A673 (cell line): Measurements from ENCODE around the gene OR10J1.

Experiments
- EZH2 ChIP-seq: fragments of 200-600 bp; sonication (generic); IDR thresholded peaks from 2 replicates; pipeline ENCODE4 v1.6.1; 2017; ENCODE audit warnings: borderline replicate concordance, low read depth, mild to moderate bottlenecking, mixed read lengths, antibody characterized with exemption, low read length; ENCODE audit not compliant: poor library complexity, severe bottlenecking
- TF ChIP-seq, protein P1 (sequence below): fragments of 300-800, 200-600 bp; sonication (generic); conservative IDR thresholded peaks from 2 replicates; pipeline ENCODE4 v1.5.1; 2017; ENCODE audit warnings: low read depth, mild to moderate bottlenecking, antibody characterized with exemption, low read length, moderate library complexity, mixed read lengths

DNA sequence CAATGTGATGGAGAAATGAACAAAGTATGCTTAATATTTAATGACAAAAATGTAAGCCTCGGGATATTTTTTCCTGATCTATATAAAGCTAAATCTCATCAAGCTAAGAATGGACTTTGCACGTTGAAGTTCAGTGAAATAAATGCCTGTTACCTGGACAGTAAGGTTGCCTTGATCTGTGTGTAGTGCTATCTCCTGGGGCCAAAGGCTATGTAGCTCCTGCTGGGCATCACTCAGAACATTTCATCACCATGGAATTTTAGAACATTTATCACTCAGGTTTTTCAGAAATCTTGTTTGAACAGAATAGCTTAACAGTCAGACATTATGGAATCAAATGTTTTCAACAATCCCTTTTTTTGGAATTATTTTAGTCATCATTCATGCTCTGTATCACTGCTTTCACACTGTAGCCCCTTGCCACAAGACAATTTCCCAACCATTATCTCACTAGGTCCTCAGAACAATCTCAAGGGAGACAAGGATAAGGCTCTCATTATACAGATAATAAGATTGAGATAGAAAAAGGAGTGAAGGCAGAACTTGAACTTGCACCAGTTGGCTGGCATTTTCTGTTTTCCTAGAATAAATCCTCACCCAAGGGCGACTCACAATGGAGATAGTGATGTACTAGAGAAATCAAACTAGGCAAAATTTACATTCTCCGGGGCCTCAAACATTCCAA lies 3.7 kb downstream of the OR10J1 start:
- TF ChIP-seq, protein P1, sequence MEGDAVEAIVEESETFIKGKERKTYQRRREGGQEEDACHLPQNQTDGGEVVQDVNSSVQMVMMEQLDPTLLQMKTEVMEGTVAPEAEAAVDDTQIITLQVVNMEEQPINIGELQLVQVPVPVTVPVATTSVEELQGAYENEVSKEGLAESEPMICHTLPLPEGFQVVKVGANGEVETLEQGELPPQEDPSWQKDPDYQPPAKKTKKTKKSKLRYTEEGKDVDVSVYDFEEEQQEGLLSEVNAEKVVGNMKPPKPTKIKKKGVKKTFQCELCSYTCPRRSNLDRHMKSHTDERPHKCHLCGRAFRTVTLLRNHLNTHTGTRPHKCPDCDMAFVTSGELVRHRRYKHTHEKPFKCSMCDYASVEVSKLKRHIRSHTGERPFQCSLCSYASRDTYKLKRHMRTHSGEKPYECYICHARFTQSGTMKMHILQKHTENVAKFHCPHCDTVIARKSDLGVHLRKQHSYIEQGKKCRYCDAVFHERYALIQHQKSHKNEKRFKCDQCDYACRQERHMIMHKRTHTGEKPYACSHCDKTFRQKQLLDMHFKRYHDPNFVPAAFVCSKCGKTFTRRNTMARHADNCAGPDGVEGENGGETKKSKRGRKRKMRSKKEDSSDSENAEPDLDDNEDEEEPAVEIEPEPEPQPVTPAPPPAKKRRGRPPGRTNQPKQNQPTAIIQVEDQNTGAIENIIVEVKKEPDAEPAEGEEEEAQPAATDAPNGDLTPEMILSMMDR = no peak
- no peak for TF ChIP-seq EZH2
